MM.1S (cell line): Measurements from ENCODE around the gene ANO2.
A peak's percentile ranks its signal among the peaks of the same experiment; 100 is the strongest.

Source experiments
- DNase-seq: peaks from one replicate; pipeline ENCODE4 v3.0.0-alpha.2; 2015
- H2AFZ ChIP-seq: fragments of 300-600 bp; sonication (generic); 2 replicates; pipeline ENCODE4 v1.6.0; 2016; ENCODE audit warnings: antibody characterized with exemption, low read length
- H3F3A ChIP-seq: fragments of 300-600 bp; sonication (generic); 2 replicates; pipeline ENCODE4 v1.6.1; 2016; ENCODE audit warnings: mild to moderate bottlenecking, antibody characterized with exemption, low read length, moderate library complexity, mixed read lengths; ENCODE audit not compliant: insufficient read depth
- H3K27ac ChIP-seq: fragments of 300-600 bp; sonication (generic); 2 replicates; pipeline ENCODE4 v1.5.1; 2016; ENCODE audit warnings: mild to moderate bottlenecking, low read length
- H3K27me3 ChIP-seq: fragments of 300-600 bp; sonication (generic); replicated peaks from 2 replicates; pipeline ENCODE4 v1.6.0; 2016; ENCODE audit warnings: low read length; ENCODE audit not compliant: insufficient read depth
- H3K36me3 ChIP-seq: fragments of 300-600 bp; sonication (generic); replicated peaks from 2 replicates; pipeline ENCODE4 v1.6.1; 2016; ENCODE audit warnings: mild to moderate bottlenecking, low read length, mixed read lengths; ENCODE audit not compliant: insufficient read depth
- H3K4me1 ChIP-seq: fragments of 300-600 bp; sonication (generic); 2 replicates; pipeline ENCODE4 v1.6.1; 2016; ENCODE audit warnings: low read length, mixed read lengths
- H3K4me2 ChIP-seq: fragments of 300-600 bp; sonication (generic); 2 replicates; pipeline ENCODE4 v1.6.0; 2016; ENCODE audit warnings: low read depth, low read length
- H3K4me3 ChIP-seq: fragments of 300-600 bp; sonication (generic); 2 replicates; pipeline ENCODE4 v1.5.1; 2016; ENCODE audit warnings: low read length, mixed read lengths
- H3K79me2 ChIP-seq: fragments of 300-600 bp; sonication (generic); 2 replicates; pipeline ENCODE4 v1.6.1; 2016; ENCODE audit warnings: mixed run types, low read length, mixed read lengths
- H3K9ac ChIP-seq: fragments of 300-600 bp; sonication (generic); 2 replicates; pipeline ENCODE4 v1.6.1; 2016; ENCODE audit warnings: low read length, mixed read lengths
- H3K9me2 ChIP-seq: fragments of 300-600 bp; sonication (generic); replicated peaks from 2 replicates; pipeline ENCODE4 v1.6.1; 2016; ENCODE audit warnings: mild to moderate bottlenecking, low read length, mixed read lengths; ENCODE audit not compliant: insufficient read depth
- H3K9me3 ChIP-seq: fragments of 300-600 bp; sonication (generic); replicated peaks from 2 replicates; pipeline ENCODE4 v1.6.1; 2016; ENCODE audit warnings: mild to moderate bottlenecking, low read length, mixed read lengths; ENCODE audit not compliant: insufficient read depth
- H4K20me1 ChIP-seq: fragments of 300-600 bp; sonication (generic); 2 replicates; pipeline ENCODE4 v1.6.1; 2016; ENCODE audit warnings: mild to moderate bottlenecking, low read length, moderate library complexity, mixed read lengths; ENCODE audit not compliant: insufficient read depth
- CTCF ChIP-seq: fragments of 300-600 bp; sonication (generic); IDR thresholded peaks from 2 replicates; pipeline ENCODE4 v1.5.1; 2016; ENCODE audit warnings: antibody characterized with exemption, low read length, mixed read lengths
- EZH2 ChIP-seq: fragments of 300-600 bp; sonication (generic); optimal IDR thresholded peaks from 2 replicates; pipeline ENCODE3; 2017; ENCODE audit warnings: low read depth, mild to moderate bottlenecking, antibody characterized with exemption, low read length, mixed read lengths
- EZH2phosphoT487 ChIP-seq: fragments of 300-600 bp; sonication (generic); IDR thresholded peaks from 2 replicates; pipeline ENCODE4 v1.6.1; 2018; ENCODE audit warnings: antibody characterized with exemption, low read length

Gene ANO2

GRCh38 chr12:5622280-5622679 is 322.8 kb downstream of the ANO2 start:
- Histone ChIP-seq H3K4me3 (no peak overlapping the region), H3K36me3 (no peaks in the 10 kb centered on the region), H3K9me2 (no peaks in the 10 kb centered on the region), H3K27me3 (no peaks in the 10 kb centered on the region), H4K20me1 (no peaks in the 10 kb centered on the region), H3F3A (no peaks in the 10 kb centered on the region), H3K79me2 (no peaks in the 10 kb centered on the region), H2AFZ (no peak overlapping the region), H3K9me3 (no peaks in the 10 kb centered on the region), H3K4me2 (no peak overlapping the region), H3K9ac (no peak overlapping the region), H3K4me1 (no peaks in the 10 kb centered on the region), H3K27ac (no peak overlapping the region)
- DNase-seq = no peak
- TF ChIP-seq EZH2 (no peak), CTCF (no peak), EZH2phosphoT487 (no peak)

GRCh38 chr12:5621329-5621728 is 323.7 kb downstream of the ANO2 start:
- Histone ChIP-seq H3K9me3 (no peaks in the 10 kb centered on the region), H3K4me2 (no peak overlapping the region), H3K4me1 (no peaks in the 10 kb centered on the region), H2AFZ (no peak overlapping the region), H3K27me3 (no peaks in the 10 kb centered on the region), H3K9me2 (no peaks in the 10 kb centered on the region), H3K79me2 (no peaks in the 10 kb centered on the region), H3K36me3 (no peaks in the 10 kb centered on the region), H3K27ac (no peak overlapping the region), H3K9ac (no peak overlapping the region), H3F3A (no peaks in the 10 kb centered on the region), H3K4me3 (no peak overlapping the region), H4K20me1 (no peaks in the 10 kb centered on the region)
- DNase-seq = no peak
- TF ChIP-seq EZH2phosphoT487 = no peak
- TF ChIP-seq CTCF = no peak
- no peak for TF ChIP-seq EZH2

GRCh38 chr12:5620896-5621295 is 324.2 kb downstream of the ANO2 start:
- no peak overlapping the region for H3K4me3 ChIP-seq
- H3K27me3 ChIP-seq = no peaks in the 10 kb centered on the region
- no peaks in the 10 kb centered on the region for H3F3A ChIP-seq
- no peak overlapping the region for H3K4me2 ChIP-seq
- no peaks in the 10 kb centered on the region for H4K20me1 ChIP-seq
- no peaks in the 10 kb centered on the region for H3K9me2 ChIP-seq
- H3K9me3 ChIP-seq = no peaks in the 10 kb centered on the region
- H3K36me3 ChIP-seq = no peaks in the 10 kb centered on the region
- H3K4me1 ChIP-seq = no peaks in the 10 kb centered on the region
- H3K79me2 ChIP-seq = no peaks in the 10 kb centered on the region
- peak; percentile 28 for DNase-seq
- H3K27ac ChIP-seq = no peak overlapping the region
- no peak for TF ChIP-seq CTCF
- no peak for TF ChIP-seq EZH2
- no peak overlapping the region for H3K9ac ChIP-seq
- H2AFZ ChIP-seq = no peak overlapping the region

GRCh38 chr12:5619628-5620027 is 325.4 kb downstream of the ANO2 start:
- H3K4me2 ChIP-seq = no peak overlapping the region
- no peak overlapping the region for H3K27ac ChIP-seq
- no peak for DNase-seq
- H3K9me2 ChIP-seq = no peaks in the 10 kb centered on the region
- H3K4me1 ChIP-seq = no peaks in the 10 kb centered on the region
- H3K36me3 ChIP-seq = no peaks in the 10 kb centered on the region
- H3K27me3 ChIP-seq = no peaks in the 10 kb centered on the region
- no peaks in the 10 kb centered on the region for H3F3A ChIP-seq
- no peaks in the 10 kb centered on the region for H3K79me2 ChIP-seq
- no peak for TF ChIP-seq EZH2
- TF ChIP-seq EZH2phosphoT487 = no peak
- TF ChIP-seq CTCF = no peak
- no peak overlapping the region for H3K9ac ChIP-seq
- no peak overlapping the region for H2AFZ ChIP-seq
- no peaks in the 10 kb centered on the region for H3K9me3 ChIP-seq
- H4K20me1 ChIP-seq = no peaks in the 10 kb centered on the region
- H3K4me3 ChIP-seq = no peak overlapping the region
